WTC11 (cell line): ENCODE results near the gene MLXIPL. TPM values are rescaled to one million over a fixed set of nuclear protein-coding genes. Genes with fewer than 3 reads are reported as not detected.

ENCODE experiments used
- AR ChIP-seq: fragments of 250-450 bp; sonication (Bioruptor Pico); IDR thresholded peaks from 2 replicates; pipeline ENCODE4 v1.9.0; 2021; ENCODE audit warnings: mild to moderate bottlenecking
- ARID4B ChIP-seq: sonication (generic); formaldehyde crosslinking; IDR thresholded peaks from 2 replicates; pipeline ENCODE4 v1.8.0; 2023; ENCODE audit warnings: missing genetic modification reagents, mild to moderate bottlenecking, borderline replicate concordance
- CREB1 ChIP-seq: sonication (generic); formaldehyde crosslinking; IDR thresholded peaks from 2 replicates; pipeline ENCODE4 v1.8.0; 2023; ENCODE audit warnings: mild to moderate bottlenecking, missing genetic modification reagents
- CREM ChIP-seq: sonication (generic); formaldehyde crosslinking; IDR thresholded peaks from 2 replicates; pipeline ENCODE4 v1.8.1; 2022; ENCODE audit warnings: mild to moderate bottlenecking, missing genetic modification reagents, moderate library complexity
- ELF4 ChIP-seq: sonication (generic); formaldehyde crosslinking; IDR thresholded peaks from 2 replicates; pipeline ENCODE4 v1.8.1; 2022; ENCODE audit warnings: low read depth, mild to moderate bottlenecking, moderate library complexity, missing genetic modification reagents
- FOXP1 ChIP-seq: sonication (generic); formaldehyde crosslinking; IDR thresholded peaks from 2 replicates; pipeline ENCODE4 v1.8.0; 2022; ENCODE audit warnings: missing genetic modification reagents, mild to moderate bottlenecking, moderate library complexity, borderline replicate concordance
- IRF1 ChIP-seq: sonication (generic); formaldehyde crosslinking; IDR thresholded peaks from 2 replicates; pipeline ENCODE4 v1.8.0; 2023; ENCODE audit warnings: missing genetic modification reagents
- JAZF1 ChIP-seq: fragments of 250-450 bp; sonication (Bioruptor Pico); IDR thresholded peaks from 2 replicates; pipeline ENCODE4 v1.9.0; 2021; ENCODE audit warnings: moderate library complexity, mild to moderate bottlenecking, inconsistent platforms
- JUN ChIP-seq: sonication (generic); formaldehyde crosslinking; IDR thresholded peaks from 2 replicates; pipeline ENCODE4 v1.8.0; 2023; ENCODE audit warnings: mild to moderate bottlenecking, missing genetic modification reagents
- MAX ChIP-seq: sonication (generic); formaldehyde crosslinking; IDR thresholded peaks from 2 replicates; pipeline ENCODE4 v1.8.0; 2022; ENCODE audit warnings: mild to moderate bottlenecking, missing genetic modification reagents
- OVOL2 ChIP-seq: fragments of 250-450 bp; sonication (Bioruptor Pico); IDR thresholded peaks from 2 replicates; pipeline ENCODE4 v1.9.0; 2021; ENCODE audit warnings: mild to moderate bottlenecking, borderline replicate concordance
- PRDM15 ChIP-seq: sonication (generic); formaldehyde crosslinking; IDR thresholded peaks from 2 replicates; pipeline ENCODE4 v1.8.0; 2022; ENCODE audit warnings: missing genetic modification reagents
- SP1 ChIP-seq: sonication (generic); formaldehyde crosslinking; conservative IDR thresholded peaks from 2 replicates; pipeline ENCODE4 v1.8.1; 2022; ENCODE audit warnings: missing genetic modification reagents
- ZNF121 ChIP-seq: sonication (generic); formaldehyde crosslinking; IDR thresholded peaks from 2 replicates; pipeline ENCODE4 v1.8.0; 2023; ENCODE audit warnings: missing genetic modification reagents
- ZNF232 ChIP-seq: sonication (generic); formaldehyde crosslinking; IDR thresholded peaks from 2 replicates; pipeline ENCODE4 v1.8.0; 2022; ENCODE audit warnings: mild to moderate bottlenecking, missing genetic modification reagents
- ZNF532 ChIP-seq: fragments of 250-450 bp; sonication (Bioruptor Pico); IDR thresholded peaks from 2 replicates; pipeline ENCODE4 v1.9.0; 2021; ENCODE audit warnings: mild to moderate bottlenecking, borderline replicate concordance
- ZNF671 ChIP-seq: fragments of 250-450 bp; sonication (Bioruptor Pico); IDR thresholded peaks from 2 replicates; pipeline ENCODE4 v1.8.0; 2021; ENCODE audit warnings: mild to moderate bottlenecking
- total RNA-seq: library from RNA; stranded (reverse); gene quantifications from 3 replicates; pipeline ENCODE4 v1.2.3, GENCODE V29; 2021
- TF ChIP-seq, protein P1 (sequence below): sonication (generic); formaldehyde crosslinking; IDR thresholded peaks from 2 replicates; pipeline ENCODE4 v1.8.1; 2022; ENCODE audit warnings: low read depth, missing genetic modification reagents, borderline replicate concordance
- TF ChIP-seq, protein P2 (sequence below): fragments of 250-450 bp; sonication (Bioruptor Pico); IDR thresholded peaks from 2 replicates; pipeline ENCODE4 v1.9.0; 2021; ENCODE audit warnings: moderate library complexity, mild to moderate bottlenecking, inconsistent platforms, borderline replicate concordance

Gene MLXIPL
- total RNA-seq, 1 experiment from 2014 or later: 20.4 TPM

DNA sequence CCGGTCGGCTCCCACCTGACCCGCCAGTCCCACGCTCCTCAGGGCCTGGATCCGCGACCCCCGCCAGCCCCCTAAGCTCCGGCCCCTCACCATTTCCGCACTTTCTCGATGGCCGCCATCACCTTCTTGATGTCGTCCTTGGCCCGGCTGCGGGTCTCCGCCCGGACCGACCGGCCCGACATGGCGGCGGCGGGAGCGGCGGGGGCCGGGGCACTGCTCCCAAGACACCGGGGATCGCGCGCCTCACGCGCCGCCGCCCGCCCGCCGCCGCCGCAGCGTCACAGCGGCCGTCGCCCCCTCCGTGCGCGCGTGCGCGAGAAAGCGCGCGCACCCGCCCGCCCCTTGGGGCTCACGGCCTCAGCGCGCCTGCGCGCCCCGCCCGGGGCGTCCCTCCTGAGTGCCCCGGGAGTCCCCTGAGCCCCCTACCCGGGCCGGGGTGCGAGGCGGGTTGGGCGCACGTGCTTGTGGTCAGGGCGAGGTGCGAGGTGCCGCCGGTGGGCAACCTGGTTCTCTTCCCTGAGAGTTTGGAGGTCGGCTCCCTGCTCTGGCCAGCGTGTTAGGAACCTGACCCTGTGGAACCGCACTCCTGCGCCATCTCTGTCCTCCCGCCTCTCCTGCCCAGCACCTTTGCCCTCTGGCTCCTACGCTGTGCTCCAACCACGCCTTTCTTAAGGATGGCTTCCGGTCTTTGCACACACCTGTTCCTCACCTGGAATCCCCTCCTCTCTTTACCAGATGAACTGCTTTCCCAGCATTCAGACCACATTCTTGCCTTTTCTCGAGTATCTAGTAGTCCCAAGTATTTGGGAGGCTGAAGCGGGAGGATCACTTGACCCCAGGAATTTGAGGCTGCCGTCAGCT, 66.7 kb downstream of the MLXIPL start, which contains the start of gene BCL7B (continued):
- TF ChIP-seq, protein P1, sequence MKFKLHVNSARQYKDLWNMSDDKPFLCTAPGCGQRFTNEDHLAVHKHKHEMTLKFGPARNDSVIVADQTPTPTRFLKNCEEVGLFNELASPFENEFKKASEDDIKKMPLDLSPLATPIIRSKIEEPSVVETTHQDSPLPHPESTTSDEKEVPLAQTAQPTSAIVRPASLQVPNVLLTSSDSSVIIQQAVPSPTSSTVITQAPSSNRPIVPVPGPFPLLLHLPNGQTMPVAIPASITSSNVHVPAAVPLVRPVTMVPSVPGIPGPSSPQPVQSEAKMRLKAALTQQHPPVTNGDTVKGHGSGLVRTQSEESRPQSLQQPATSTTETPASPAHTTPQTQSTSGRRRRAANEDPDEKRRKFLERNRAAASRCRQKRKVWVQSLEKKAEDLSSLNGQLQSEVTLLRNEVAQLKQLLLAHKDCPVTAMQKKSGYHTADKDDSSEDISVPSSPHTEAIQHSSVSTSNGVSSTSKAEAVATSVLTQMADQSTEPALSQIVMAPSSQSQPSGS: no peak
- TF ChIP-seq PRDM15 (CRISPR knock-in tag) (no peak; the same call in 1 of the 2 replicates), FOXP1 (peak; percentile 98), MAX (CRISPR knock-in tag) (peak; percentile 100), IRF1 (CRISPR knock-in tag) (peak; percentile 97), ZNF121 (CRISPR knock-in tag) (peak; percentile 38), ZNF232 (peak; percentile 30; the same call in 1 of the 2 replicates), JUN (peak; percentile 97), ZNF671 (CRISPR knock-in tag) (no peak), ELF4 (CRISPR knock-in tag) (0 out of 2 replicates have a peak, but pooled peaks have one; percentile 67), SP1 (CRISPR knock-in tag) (0 out of 2 replicates have a peak, but pooled peaks have one; percentile 11), JAZF1 (no peak), OVOL2 (CRISPR knock-in tag) (no peak), AR (no peak), ARID4B (peak; percentile 97), ZNF532 (no peak), CREM (CRISPR knock-in tag) (peak; percentile 80; the same call in 1 of the 2 replicates), CREB1 (CRISPR knock-in tag) (peak; percentile 94)
- TF ChIP-seq, protein P2, sequence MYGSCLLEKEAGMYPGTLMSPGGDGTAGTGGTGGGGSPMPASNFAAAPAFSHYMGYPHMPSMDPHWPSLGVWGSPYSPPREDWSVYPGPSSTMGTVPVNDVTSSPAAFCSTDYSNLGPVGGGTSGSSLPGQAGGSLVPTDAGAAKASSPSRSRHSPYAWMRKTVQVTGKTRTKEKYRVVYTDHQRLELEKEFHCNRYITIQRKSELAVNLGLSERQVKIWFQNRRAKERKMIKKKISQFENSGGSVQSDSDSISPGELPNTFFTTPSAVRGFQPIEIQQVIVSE (CRISPR knock-in tag): no peak
